Gastrocnemius medialis (tissue), 4 donors: ENCODE measurements around the gene ZNF146.

ENCODE experiments used
- POLR2A ChIP-seq, 2 donors: fragments of 450-650 bp; IDR thresholded peaks; one replicate each; pipeline ENCODE4 v1.6.1; 2017; ENCODE audit warnings: antibody characterized with exemption in 2 of 2, mild to moderate bottlenecking in 2 of 2, moderate library complexity in 2 of 2
- TF ChIP-seq, protein P1 (sequence below), 5 experiments: fragments of 450-650 bp in 3 of 5; fragments of 200-600 bp in 2 of 5; sonication (generic) in 2 of 5; IDR thresholded peaks in 4 of 5; conservative IDR thresholded peaks in 1 of 5; 1 replicate in 4 of 5; 2 replicates in 1 of 5; pipeline ENCODE4 v1.5.1; 2016 to 2019; ENCODE audit warnings: antibody characterized with exemption in 5 of 5, mild to moderate bottlenecking in 3 of 5, moderate library complexity in 3 of 5

GRCh38 chr19:36214386-36215275, at the start of gene ZNF146, which contains the start of gene ZNF565:
- TF ChIP-seq, protein P1, sequence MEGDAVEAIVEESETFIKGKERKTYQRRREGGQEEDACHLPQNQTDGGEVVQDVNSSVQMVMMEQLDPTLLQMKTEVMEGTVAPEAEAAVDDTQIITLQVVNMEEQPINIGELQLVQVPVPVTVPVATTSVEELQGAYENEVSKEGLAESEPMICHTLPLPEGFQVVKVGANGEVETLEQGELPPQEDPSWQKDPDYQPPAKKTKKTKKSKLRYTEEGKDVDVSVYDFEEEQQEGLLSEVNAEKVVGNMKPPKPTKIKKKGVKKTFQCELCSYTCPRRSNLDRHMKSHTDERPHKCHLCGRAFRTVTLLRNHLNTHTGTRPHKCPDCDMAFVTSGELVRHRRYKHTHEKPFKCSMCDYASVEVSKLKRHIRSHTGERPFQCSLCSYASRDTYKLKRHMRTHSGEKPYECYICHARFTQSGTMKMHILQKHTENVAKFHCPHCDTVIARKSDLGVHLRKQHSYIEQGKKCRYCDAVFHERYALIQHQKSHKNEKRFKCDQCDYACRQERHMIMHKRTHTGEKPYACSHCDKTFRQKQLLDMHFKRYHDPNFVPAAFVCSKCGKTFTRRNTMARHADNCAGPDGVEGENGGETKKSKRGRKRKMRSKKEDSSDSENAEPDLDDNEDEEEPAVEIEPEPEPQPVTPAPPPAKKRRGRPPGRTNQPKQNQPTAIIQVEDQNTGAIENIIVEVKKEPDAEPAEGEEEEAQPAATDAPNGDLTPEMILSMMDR (IDR thresholded peaks at IDR 0.05 in 4 of 5, conservative IDR thresholded peaks at IDR 0.05 in 1 of 5), result peak in 1 of 5 experiments; percentile 8
- peak; percentile 78 to 87 for TF ChIP-seq POLR2A (IDR thresholded peaks at IDR 0.05)
